IMR-90 (cell line): ENCODE results near the gene POLR3GL. TPM values are rescaled to one million over a fixed set of nuclear protein-coding genes. Genes with fewer than 3 reads are reported as not detected.

Experiments used
- ATAC-seq: fragments of 200-7000 bp; cut with Tn5 transposase; 2 replicates; pipeline ENCODE4 v1.9.1; 2020; ENCODE audit warnings: low read depth, mild to moderate bottlenecking, moderate library complexity
- BruUV-seq: library from RNA; stranded (reverse); fragments of 400-500 nt; replicated peaks from 2 replicates; lab custom pipeline; 2021; lab: Mats Ljungman, UMichigan
- CTCF ChIA-PET: fragments of 300-600 bp; formaldehyde crosslinking; extraction: SDS; loops from one replicate; lab custom pipeline; 2021; ENCODE audit warnings: antibody characterized with exemption; lab: Yijun Ruan, JAX
- POLR2A ChIA-PET: fragments of 300-600 bp; sonication (Branson Sonifier 250); formaldehyde crosslinking; loops from one replicate; lab custom pipeline; 2022; ENCODE audit warnings: antibody characterized with exemption; ENCODE audit not compliant: unreplicated experiment; lab: Charles Lee
- DNase-seq: peaks from one replicate; pipeline ENCODE4 v3.0.0; 2013
- H2AFZ ChIP-seq: replicated peaks from 2 replicates; pipeline ENCODE3; 2013; ENCODE audit warnings: low read length, mild to moderate bottlenecking; ENCODE audit not compliant: poor library complexity
- H2AK5ac ChIP-seq: 2 replicates; pipeline ENCODE4 v1.6.1; 2013; ENCODE audit warnings: low read depth, low read length, inconsistent platforms
- H2AK9ac ChIP-seq: replicated peaks from 2 replicates; pipeline ENCODE3; 2013; ENCODE audit warnings: mild to moderate bottlenecking, low read depth, low read length, moderate library complexity; ENCODE audit not compliant: poor library complexity
- H2BK120ac ChIP-seq: 2 replicates; pipeline ENCODE4 v1.6.1; 2013; ENCODE audit warnings: low read depth, low read length, inconsistent platforms
- H2BK15ac ChIP-seq: 3 replicates; pipeline ENCODE4 v1.6.1; 2013; ENCODE audit warnings: low read depth, low read length, inconsistent platforms
- H2BK20ac ChIP-seq: 2 replicates; pipeline ENCODE4 v1.6.1; 2013; ENCODE audit warnings: low read depth, mild to moderate bottlenecking, inconsistent platforms, low read length, moderate library complexity
- H2BK5ac ChIP-seq: 2 replicates; pipeline ENCODE4 v1.6.1; 2013; ENCODE audit warnings: mild to moderate bottlenecking, low read depth, low read length, inconsistent platforms; ENCODE audit not compliant: poor library complexity, severe bottlenecking
- H3K14ac ChIP-seq: replicated peaks from 2 replicates; pipeline ENCODE4 v1.6.1; 2013; ENCODE audit warnings: low read depth, low read length, inconsistent platforms
- H3K18ac ChIP-seq: 2 replicates; pipeline ENCODE4 v1.6.1; 2013; ENCODE audit warnings: low read depth, low read length, control low read depth
- H3K23ac ChIP-seq: 2 replicates; pipeline ENCODE4 v1.6.1; 2013; ENCODE audit warnings: low read depth, low read length, inconsistent platforms
- H3K27ac ChIP-seq: 2 replicates; pipeline ENCODE4 v1.5.1; 2013; ENCODE audit warnings: mild to moderate bottlenecking, control low read depth, low read length; ENCODE audit not compliant: insufficient read depth
- H3K27me3 ChIP-seq: 2 replicates; pipeline ENCODE4 v1.6.1; 2013; ENCODE audit warnings: low read length; ENCODE audit not compliant: control insufficient read depth, insufficient read depth
- H3K36me3 ChIP-seq: 2 replicates; pipeline ENCODE4 v1.6.1; 2013; ENCODE audit warnings: low read length, mixed read lengths; ENCODE audit not compliant: control insufficient read depth, insufficient read depth
- H3K4ac ChIP-seq: 2 replicates; pipeline ENCODE4 v1.6.1; 2013; ENCODE audit warnings: low read depth, low read length, inconsistent platforms
- H3K4me1 ChIP-seq: 2 replicates; pipeline ENCODE4 v1.6.1; 2013; ENCODE audit warnings: low read length, mixed read lengths; ENCODE audit not compliant: control insufficient read depth, insufficient read depth
- H3K4me2 ChIP-seq: 2 replicates; pipeline ENCODE4 v1.6.1; 2013; ENCODE audit warnings: low read depth, mild to moderate bottlenecking, control low read depth, low read length, moderate library complexity
- H3K4me3 ChIP-seq: 2 replicates; pipeline ENCODE4 v1.5.1; 2013; ENCODE audit warnings: low read depth, mild to moderate bottlenecking, control low read depth, low read length, moderate library complexity; ENCODE audit not compliant: insufficient read depth
- H3K56ac ChIP-seq: 2 replicates; pipeline ENCODE4 v1.6.1; 2013; ENCODE audit warnings: low read length, inconsistent platforms; ENCODE audit not compliant: insufficient read depth; ENCODE audit errors: extremely low read depth
- H3K79me1 ChIP-seq, 2 experiments: 2 replicates each; pipeline ENCODE4 v1.6.1; 2013; ENCODE audit warnings: low read length in 2 of 2, inconsistent platforms in 1 of 2, low read depth in 1 of 2
- H3K9ac ChIP-seq: 2 replicates; pipeline ENCODE4 v1.6.1; 2013; ENCODE audit warnings: low read depth, low read length, control low read depth
- H3K9me1 ChIP-seq: 2 replicates; pipeline ENCODE4 v1.6.1; 2013; ENCODE audit warnings: low read length, inconsistent platforms; ENCODE audit not compliant: insufficient read depth
- H3K9me3 ChIP-seq: 2 replicates; pipeline ENCODE4 v1.6.1; 2013; ENCODE audit warnings: low read length; ENCODE audit not compliant: control insufficient read depth, insufficient read depth
- H4K20me1 ChIP-seq: 2 replicates; pipeline ENCODE4 v1.6.1; 2013; ENCODE audit warnings: low read length, inconsistent platforms; ENCODE audit not compliant: insufficient read depth
- H4K5ac ChIP-seq: 2 replicates; pipeline ENCODE4 v1.6.1; 2013; ENCODE audit warnings: mild to moderate bottlenecking, low read depth, low read length, control low read depth
- H4K8ac ChIP-seq, 2 experiments: 2 replicates each; pipeline ENCODE4 v1.6.1; 2013; ENCODE audit warnings: low read depth in 2 of 2, low read length in 2 of 2, control low read depth in 1 of 2, inconsistent platforms in 1 of 2
- H4K91ac ChIP-seq: 2 replicates; pipeline ENCODE4 v1.6.1; 2013; ENCODE audit warnings: low read depth, low read length, inconsistent platforms; ENCODE audit not compliant: insufficient read depth
- BHLHE40 ChIP-seq: fragments of 150-350 bp; IDR thresholded peaks from 2 replicates; pipeline ENCODE4 v1.6.1; 2016; ENCODE audit warnings: mild to moderate bottlenecking, low read depth, low read length
- CEBPB ChIP-seq: IDR thresholded peaks from 2 replicates; pipeline ENCODE4 v1.6.1; 2012; ENCODE audit warnings: low read depth, low read length, improper control_type of control experiment
- CHD1 ChIP-seq: IDR thresholded peaks from 2 replicates; pipeline ENCODE4 v1.6.1; 2012; ENCODE audit warnings: low read depth, low read length, improper control_type of control experiment
- CTCF ChIP-seq: conservative IDR thresholded peaks from 2 replicates; pipeline ENCODE4 v1.5.1; 2012; ENCODE audit warnings: mild to moderate bottlenecking, low read depth, low read length, improper control_type of control experiment
- FOS ChIP-seq: fragments of 150-350 bp; IDR thresholded peaks from 2 replicates; pipeline ENCODE4 v1.6.1; 2016; ENCODE audit warnings: low read depth, low read length
- MAFK ChIP-seq: IDR thresholded peaks from 2 replicates; pipeline ENCODE4 v1.6.1; 2012; ENCODE audit warnings: low read depth, low read length, improper control_type of control experiment
- MAZ ChIP-seq: IDR thresholded peaks from 2 replicates; pipeline ENCODE4 v1.6.1; 2012; ENCODE audit warnings: low read depth, mild to moderate bottlenecking, low read length, improper control_type of control experiment, moderate library complexity, borderline replicate concordance
- MXI1 ChIP-seq: IDR thresholded peaks from 2 replicates; pipeline ENCODE4 v1.6.1; 2012; ENCODE audit warnings: low read depth, mild to moderate bottlenecking, low read length, moderate library complexity, borderline replicate concordance
- POLR2A ChIP-seq: IDR thresholded peaks from 2 replicates; pipeline ENCODE4 v1.6.1; 2012; ENCODE audit warnings: mild to moderate bottlenecking, low read depth, low read length
- RAD21 ChIP-seq: IDR thresholded peaks from 2 replicates; pipeline ENCODE4 v1.6.1; 2012; ENCODE audit warnings: low read length, improper control_type of control experiment
- RCOR1 ChIP-seq: IDR thresholded peaks from 2 replicates; pipeline ENCODE4 v1.6.1; 2012; ENCODE audit warnings: mild to moderate bottlenecking, low read length, improper control_type of control experiment; ENCODE audit not compliant: insufficient replicate concordance
- RFX5 ChIP-seq: IDR thresholded peaks from 2 replicates; pipeline ENCODE4 v1.8.0; 2012; ENCODE audit warnings: low read depth, mild to moderate bottlenecking, low read length, moderate library complexity
- SMC3 ChIP-seq: fragments of 150-350 bp; IDR thresholded peaks from 2 replicates; pipeline ENCODE4 v1.6.1; 2016; ENCODE audit warnings: low read depth, mild to moderate bottlenecking, antibody characterized with exemption, low read length, moderate library complexity
- USF2 ChIP-seq: fragments of 150-350 bp; IDR thresholded peaks from 2 replicates; pipeline ENCODE4 v1.6.1; 2017; ENCODE audit warnings: mild to moderate bottlenecking, antibody characterized with exemption, low read length, low read depth
- WGBS, 2 experiments: methylation state at CpG; one replicate each; pipeline versions ENCODE4 v1.1.5 to v1.1.7; 2013; ENCODE audit warnings: missing lambda C conversion rate in 2 of 2; ENCODE audit not compliant: insufficient read length in 1 of 2; ENCODE audit errors: extremely low coverage in 2 of 2; 5-methylcytosine and 5-hydroxymethylcytosine counted together
- dilution Hi-C: fragments of 300-500 bp; cut with HindIII; formaldehyde crosslinking; loops from one replicate; pipeline ENCODE4 v1.14.3; 2018; ENCODE audit warnings: low sequenced_read_pairs; ENCODE audit not compliant: unreplicated experiment
- in situ Hi-C: fragments of 300-500 bp; cut with MboI; formaldehyde crosslinking; loops from 3 replicates; pipeline ENCODE4 v1.14.3; 2019; ENCODE audit warnings: low sequenced_read_pairs, inconsistent platforms, mixed read lengths
- intact Hi-C: fragments of 100-400 bp; cut with micrococcal nuclease; formaldehyde crosslinking; loops from 2 replicates; pipeline ENCODE4 v1.10.0; 2022
- polyA plus RNA-seq, 3 experiments: library from polyadenylated mRNA; depleted of rRNA; stranded (reverse); fragments of >200 nt; gene quantifications; 2 replicates each; pipeline ENCODE4 v1.2.3, GENCODE V29; 2012; ENCODE audit warnings: low replicate concordance in 1 of 3
- total RNA-seq: library from RNA; depleted of rRNA; stranded (reverse); fragments of >200 nt; gene quantifications from 2 replicates; pipeline ENCODE4 v1.2.3, GENCODE V29; 2012

The POLR3GL gene
- total and polyA plus RNA-seq, 2 of the 4 experiments (the other 2 are of a cell fraction) = 7.9 to 16.3 TPM

- TF ChIP-seq USF2 = no peak
- no peak for TF ChIP-seq POLR2A
These were observed 742 bp downstream of the POLR3GL start (continued) for GRCh38 chr1:145965119-145965744.

- no TSS peak for BruUV-seq
- in situ Hi-C loops = loop anchor here (5.0 kb wide), 1 partner anchor 50 kb away; the partner anchor contains the start of gene PEX11B
- no peak overlapping the region for H2AK5ac ChIP-seq
- TF ChIP-seq FOS (no peak), MXI1 (no peak), MAFK (no peak), BHLHE40 (no peak), RFX5 (no peak), CTCF (no peak), CHD1 (no peak), RCOR1 (no peak), CEBPB (no peak), MAZ (no peak), RAD21 (no peak), POLR2A (no peak), SMC3 (no peak)
These were observed 2.8 kb downstream of the POLR3GL start for GRCh38 chr1:145967288-145967687.

More at GRCh38 chr1:145967288-145967687, 2.8 kb downstream of the POLR3GL start:
- Histone ChIP-seq H4K91ac (no peak overlapping the region), H3K4me1 (peaks cover 14% of the 10 kb centered on the region), H2BK20ac (no peak overlapping the region), H3K9ac (no peak overlapping the region), H2BK120ac (no peak overlapping the region), H3K27ac (no peak overlapping the region), H4K5ac (no peak overlapping the region), H3K14ac (no peak overlapping the region), H3K4me3 (no peak overlapping the region), H3K27me3 (no peaks in the 10 kb centered on the region), H3K36me3 (no peaks in the 10 kb centered on the region), H2AFZ (no peak overlapping the region), H2BK5ac (no peak overlapping the region), H3K18ac (no peak overlapping the region), H3K56ac (no peak overlapping the region), H3K79me1 (peaks cover 3 to 23% of the 10 kb centered on the region in 2 experiments; a peak in 3 of 4 replicates), H3K9me1 (peaks cover 7% of the 10 kb centered on the region), H4K20me1 (no peaks in the 10 kb centered on the region), H4K8ac (no peak overlapping the region), H2AK9ac (no peak overlapping the region), H2BK15ac (no peak overlapping the region), H3K4me2 (no peak overlapping the region), H3K23ac (no peak overlapping the region), H3K9me3 (peaks cover 2% of the 10 kb centered on the region), H3K4ac (no peak overlapping the region)
- DNase-seq (no peak), ATAC-seq (no peak)
- ChIA-PET CTCF (no interaction called here), POLR2A (interaction anchor here (0.7 to 1.4 kb wide), 2 partner anchors 12 to 40 kb away, joined by 3 read pairs; partner anchors contain the start of gene RBM8A)
- dilution Hi-C loops (no loop called here), intact Hi-C loops (no loop called here)
- WGBS, 2 experiments = no CpG with 5 or more reads among the region's 2 CpGs
